H1 (cell line): ENCODE data around the gene WDR38. TPM values are rescaled to one million over a fixed set of nuclear protein-coding genes. Genes with fewer than 3 reads are reported as not detected.

Source experiments
- CTCF ChIA-PET: fragments of 300-600 bp; sonication (Branson Sonifier 250); formaldehyde crosslinking; loops from one replicate; lab custom pipeline; 2021; ENCODE audit not compliant: partially characterized antibody; lab: Charles Lee
- POLR2A ChIA-PET: fragments of 300-600 bp; sonication (Branson Sonifier 250); formaldehyde crosslinking; loops from one replicate; lab custom pipeline; 2021; ENCODE audit warnings: inconsistent platforms; ENCODE audit not compliant: partially characterized antibody; lab: Charles Lee
- DNase-seq, 2 experiments: peaks; one replicate each; pipeline versions ENCODE4 v3.0.0 to v3.0.0-alpha.2; 2010 to 2022; ENCODE audit warnings: low spot score in 2 of 2, low read depth in 1 of 2, mixed read lengths in 1 of 2
- FAIRE-seq: peaks from 2 replicates; lab custom pipeline; 2011; peaks lifted over from hg19 to GRCh38; lab: Jason Lieb, UNC
- H2AFZ ChIP-seq: 2 replicates; pipeline ENCODE4 v1.8.1; 2012; ENCODE audit warnings: low read length, inconsistent platforms
- H2AK5ac ChIP-seq: 2 replicates; pipeline ENCODE4 v1.6.1; 2013; ENCODE audit warnings: low read depth, low read length
- H2BK120ac ChIP-seq: replicated peaks from 2 replicates; pipeline ENCODE3; 2013; ENCODE audit warnings: low read depth, low read length, inconsistent platforms
- H2BK12ac ChIP-seq: 2 replicates; pipeline ENCODE4 v1.6.1; 2013; ENCODE audit warnings: low read depth, low read length
- H2BK15ac ChIP-seq: 2 replicates; pipeline ENCODE4 v1.6.1; 2013; ENCODE audit warnings: low read length
- H2BK20ac ChIP-seq: 2 replicates; pipeline ENCODE4 v1.6.1; 2013; ENCODE audit warnings: low read length
- H2BK5ac ChIP-seq: 2 replicates; pipeline ENCODE4 v1.6.1; 2013; ENCODE audit warnings: low read depth, low read length
- H3K14ac ChIP-seq: 2 replicates; pipeline ENCODE4 v1.6.1; 2013; ENCODE audit warnings: inconsistent platforms; ENCODE audit not compliant: insufficient read length
- H3K18ac ChIP-seq: 2 replicates; pipeline ENCODE4 v1.6.1; 2013; ENCODE audit warnings: low read length; ENCODE audit errors: extremely low read depth
- H3K23ac ChIP-seq: 2 replicates; pipeline ENCODE4 v1.6.1; 2013; ENCODE audit warnings: inconsistent platforms; ENCODE audit not compliant: insufficient read length
- H3K23me2 ChIP-seq: 2 replicates; pipeline ENCODE4 v1.6.1; 2013; ENCODE audit warnings: low read depth, low read length
- H3K27ac ChIP-seq: 2 replicates; pipeline ENCODE4 v1.6.1; 2011; ENCODE audit warnings: low read depth, low read length, inconsistent platforms
- H3K27me3 ChIP-seq, 4 experiments: replicated peaks in 1 of 4; 1 replicate in 1 of 4; 2 replicates in 3 of 4; pipeline versions ENCODE4 v1.6.1 to v1.8.1; 2011 to 2013; ENCODE audit warnings: low read length in 3 of 4, mild to moderate bottlenecking in 3 of 4, inconsistent platforms in 2 of 4, mixed read lengths in 2 of 4, moderate library complexity in 1 of 4; ENCODE audit not compliant: control insufficient read depth in 3 of 4, insufficient read depth in 3 of 4; ENCODE audit errors: extremely low read depth in 1 of 4
- H3K36me3 ChIP-seq, 4 experiments: 2 replicates each; pipeline versions ENCODE4 v1.6.1 to v1.8.1; 2011 to 2013; ENCODE audit warnings: mild to moderate bottlenecking in 4 of 4, low read length in 3 of 4, moderate library complexity in 2 of 4, control low read depth in 1 of 4, inconsistent platforms in 1 of 4; ENCODE audit not compliant: insufficient read depth in 4 of 4, control insufficient read depth in 2 of 4
- H3K4ac ChIP-seq: replicated peaks from 2 replicates; pipeline ENCODE3; 2013; ENCODE audit warnings: low read length, low read depth, mixed read lengths, inconsistent platforms; ENCODE audit not compliant: insufficient read length
- H3K4me1 ChIP-seq, 4 experiments: replicated peaks in 1 of 4; 1 replicate in 1 of 4; 2 replicates in 3 of 4; pipeline versions ENCODE4 v1.6.1 to v1.8.1; 2011 to 2013; ENCODE audit warnings: low read length in 3 of 4, inconsistent platforms in 2 of 4, mixed read lengths in 1 of 4; ENCODE audit not compliant: insufficient read depth in 4 of 4, control insufficient read depth in 3 of 4
- H3K4me2 ChIP-seq, 2 experiments: 2 replicates each; pipeline versions ENCODE4 v1.6.1 to v1.8.1; 2011 to 2013; ENCODE audit warnings: low read depth in 2 of 2, low read length in 2 of 2, control low read depth in 1 of 2, inconsistent platforms in 1 of 2, mild to moderate bottlenecking in 1 of 2; ENCODE audit not compliant: insufficient read depth in 1 of 2
- H3K4me3 ChIP-seq, 4 experiments: fragments of 200-600, 300-600 bp in 1 of 4; sonication (generic), shearing (Covaris generic), sonication (Bioruptor Twin) in 1 of 4; 2 replicates each; pipeline versions ENCODE4 v1.5.1 to v1.8.1; 2011 to 2016; ENCODE audit warnings: low read length in 4 of 4, low read depth in 3 of 4, control low read depth in 2 of 4, inconsistent platforms in 2 of 4, mild to moderate bottlenecking in 2 of 4, mixed read lengths in 1 of 4, moderate library complexity in 1 of 4; ENCODE audit not compliant: insufficient read depth in 2 of 4; ENCODE audit errors: extremely low read depth in 1 of 4
- H3K56ac ChIP-seq: replicated peaks from 2 replicates; pipeline ENCODE3; 2013; ENCODE audit warnings: low read depth, mild to moderate bottlenecking, mixed read lengths, low read length, inconsistent platforms; ENCODE audit not compliant: insufficient read length
- H3K79me1 ChIP-seq: 2 replicates; pipeline ENCODE4 v1.6.1; 2013; ENCODE audit warnings: low read depth, low read length, control low read depth
- H3K79me2 ChIP-seq, 2 experiments: 2 replicates each; pipeline versions ENCODE4 v1.6.1 to v1.8.1; 2012 to 2013; ENCODE audit warnings: low read length in 2 of 2, mild to moderate bottlenecking in 2 of 2, inconsistent platforms in 1 of 2; ENCODE audit not compliant: insufficient read depth in 2 of 2, control insufficient read depth in 1 of 2
- H3K9ac ChIP-seq, 4 experiments: replicated peaks in 1 of 4; 1 replicate in 1 of 4; 2 replicates in 3 of 4; pipeline versions ENCODE4 v1.6.1 to v1.8.1; 2011 to 2013; ENCODE audit warnings: low read depth in 3 of 4, low read length in 3 of 4, control low read depth in 2 of 4, mild to moderate bottlenecking in 2 of 4, moderate library complexity in 2 of 4, inconsistent platforms in 1 of 4; ENCODE audit errors: extremely low read depth in 1 of 4
- H3K9me3 ChIP-seq, 2 experiments: 2 replicates each; pipeline versions ENCODE4 v1.6.1 to v1.8.1; 2012 to 2013; ENCODE audit warnings: mild to moderate bottlenecking in 2 of 2, moderate library complexity in 2 of 2, control low read depth in 1 of 2, inconsistent platforms in 1 of 2, low read depth in 1 of 2, low read length in 1 of 2, mixed read lengths in 1 of 2; ENCODE audit not compliant: insufficient read depth in 2 of 2
- H4K20me1 ChIP-seq, 2 experiments: replicated peaks in 1 of 2; 2 replicates each; pipeline versions ENCODE3 to v1.8.1; 2011 to 2013; ENCODE audit warnings: inconsistent platforms in 2 of 2, low read length in 2 of 2, mild to moderate bottlenecking in 1 of 2; ENCODE audit not compliant: insufficient read depth in 2 of 2, control insufficient read depth in 1 of 2
- H4K5ac ChIP-seq: 2 replicates; pipeline ENCODE4 v1.6.1; 2013; ENCODE audit warnings: low read length, low read depth, mixed read lengths, inconsistent platforms; ENCODE audit not compliant: insufficient read length
- H4K8ac ChIP-seq: 2 replicates; pipeline ENCODE4 v1.8.0; 2013; ENCODE audit warnings: mild to moderate bottlenecking, moderate library complexity, low read length, inconsistent platforms; ENCODE audit not compliant: insufficient read depth; ENCODE audit errors: extremely low read depth
- H4K91ac ChIP-seq: replicated peaks from 2 replicates; pipeline ENCODE3; 2013; ENCODE audit warnings: low read length, mixed read lengths, inconsistent platforms; ENCODE audit not compliant: insufficient read length
- GTF2F1 ChIP-seq: IDR thresholded peaks from 2 replicates; pipeline ENCODE4 v1.6.1; 2012; ENCODE audit warnings: low read depth, low read length, improper control_type of control experiment, borderline replicate concordance
- JUN ChIP-seq: IDR thresholded peaks from 2 replicates; pipeline ENCODE4 v1.6.1; 2011; ENCODE audit warnings: low read depth, mild to moderate bottlenecking, improper control_type of control experiment, low read length
- KDM5A ChIP-seq: fragments of 200-600 bp; IDR thresholded peaks from 2 replicates; pipeline ENCODE4 v1.7.1; 2012; ENCODE audit warnings: mild to moderate bottlenecking, low read length, inconsistent platforms, mixed read lengths
- RFX5 ChIP-seq: IDR thresholded peaks from 2 replicates; pipeline ENCODE4 v1.6.1; 2011; ENCODE audit warnings: low read depth, low read length, improper control_type of control experiment, borderline replicate concordance
- RNF2 ChIP-seq: fragments of 200-900, 300-1000 bp; sonication (generic); IDR thresholded peaks from 2 replicates; pipeline ENCODE4 v1.7.1; 2016; ENCODE audit warnings: borderline replicate concordance, low read depth, mild to moderate bottlenecking, antibody characterized with exemption, low read length; ENCODE audit not compliant: poor library complexity, severe bottlenecking; ENCODE audit errors: missing control alignments
- SIN3A ChIP-seq, 2 experiments: IDR thresholded peaks in 1 of 2; conservative IDR thresholded peaks in 1 of 2; 2 replicates each; pipeline ENCODE4 v1.6.1; 2011 to 2012; ENCODE audit warnings: low read length in 2 of 2, improper control_type of control experiment in 1 of 2, low read depth in 1 of 2, mild to moderate bottlenecking in 1 of 2
- SIX5 ChIP-seq: IDR thresholded peaks from 2 replicates; pipeline ENCODE4 v1.6.1; 2011; ENCODE audit warnings: mild to moderate bottlenecking, low read depth, low read length
- SP1 ChIP-seq: IDR thresholded peaks from 2 replicates; pipeline ENCODE4 v1.6.1; 2011; ENCODE audit warnings: low read depth, low read length
- WGBS, 2 experiments: shearing (Covaris generic) in 1 of 2; methylation state at CpG; one replicate each; pipeline versions ENCODE4 v1.1.6 to v1.1.7; 2013 to 2015; ENCODE audit warnings: low lambda C conversion rate in 2 of 2, mixed read lengths in 2 of 2, inconsistent platforms in 1 of 2, low coverage in 1 of 2, missing lambda C conversion rate in 1 of 2; ENCODE audit not compliant: insufficient replicate concordance in 2 of 2, insufficient coverage in 1 of 2, insufficient read length in 1 of 2; ENCODE audit errors: extremely low coverage in 1 of 2, missing lambda C conversion rate in 1 of 2; 5-methylcytosine and 5-hydroxymethylcytosine counted together
- polyA plus RNA-seq, 7 experiments: library from polyadenylated mRNA; depleted of rRNA in 3 of 7; stranded (reverse) in 5 of 7; unstranded in 2 of 7; fragments of >200 nt in 5 of 7; fragments of 200-250 nt in 2 of 7; gene quantifications; 1 replicate in 5 of 7; 2 replicates in 1 of 7; 4 replicates in 1 of 7; pipeline versions ENCODE4 v1.2.1 to v1.2.3, GENCODE V29; 2011 to 2013; ENCODE audit warnings: missing spikeins in 2 of 7, mixed read lengths in 2 of 7
- total RNA-seq: library from RNA; stranded (reverse); fragmentation: NEBNext Ultra II Directional; extraction: Animal tissue kit (Norgen Biotek cat#: 25700); gene quantifications from 2 replicates; pipeline ENCODE4 v1.2.1, GENCODE V29; 2021
- TF ChIP-seq, protein P1 (sequence below): IDR thresholded peaks from 2 replicates; pipeline ENCODE4 v1.6.1; 2012; ENCODE audit warnings: low read length, inconsistent platforms

Gene WDR38
- total and polyA plus RNA-seq, 2 of the 8 experiments (the other 6 are each of a cell fraction or from before 2014, with no cell fraction given): not detected

DNA sequence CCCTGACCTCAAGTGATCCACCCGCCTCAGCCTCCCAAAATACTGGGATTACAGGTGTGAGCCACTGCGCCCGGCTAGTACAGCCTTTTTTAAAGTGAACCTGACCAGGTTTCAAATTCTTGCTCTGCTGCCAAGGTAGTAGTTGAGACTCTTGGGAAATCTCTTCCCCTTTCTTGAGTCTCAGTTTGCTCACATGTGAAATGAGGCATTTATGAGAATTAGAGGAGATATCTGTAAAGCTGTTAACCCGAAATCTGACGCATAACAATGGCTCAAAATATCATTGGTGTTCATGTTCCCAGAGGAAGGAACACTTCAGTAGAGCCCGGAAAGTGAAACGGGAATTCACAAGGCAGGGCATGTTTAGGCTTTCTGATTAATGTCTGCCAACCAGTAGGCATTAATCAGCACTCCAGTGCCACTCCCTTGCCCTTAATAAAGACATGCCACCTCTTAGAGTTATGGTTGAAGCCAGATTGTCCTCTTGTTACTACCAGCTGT lies 10.2 kb downstream of the WDR38 start:
- H3K4me3 ChIP-seq: no peak overlapping the region
- H3K56ac ChIP-seq: no peak overlapping the region
- CTCF ChIA-PET: interaction anchor here (1.0 to 42.1 kb wide), 7 partner anchors 11 to 518 kb away, joined by 3 to 1529 read pairs (median 5); partner anchors contain the start of genes NR6A1, OLFML2A and WDR38
- no peak overlapping the region for H2BK5ac ChIP-seq
- H4K5ac ChIP-seq: no peak overlapping the region
- no peak overlapping the region for H3K18ac ChIP-seq
- no peak overlapping the region; a peak in 1 of 4 replicates for H3K4me2 ChIP-seq
- H4K8ac ChIP-seq: no peak overlapping the region
- POLR2A ChIA-PET: interaction anchor here (1.0 to 25.5 kb wide), 7 partner anchors 10 to 377 kb away, joined by 3 to 573 read pairs (median 23); partner anchors contain the start of genes NR6A1, OLFML2A and WDR38
- H3K23me2 ChIP-seq: peaks cover 7% of the 10 kb centered on the region
- H2AFZ ChIP-seq: no peak overlapping the region
- no peaks in the 10 kb centered on the region for H3K27me3 ChIP-seq
- WGBS, 2 experiments: 97% methylated on average over 7 of the region's 7 CpGs; no CpG with 5 or more reads in 1 of the 2 experiments
- H2BK120ac ChIP-seq: no peak overlapping the region
- peaks cover 24 to 25% of the 10 kb centered on the region in 2 experiments for H4K20me1 ChIP-seq
- no peak overlapping the region for H3K9ac ChIP-seq
- peaks cover 23 to 28% (median 26%) of the 10 kb centered on the region in 4 experiments for H3K36me3 ChIP-seq
- DNase-seq (no peak), FAIRE-seq (no peak)
- TF ChIP-seq JUN: no peak
- TF ChIP-seq, protein P1, sequence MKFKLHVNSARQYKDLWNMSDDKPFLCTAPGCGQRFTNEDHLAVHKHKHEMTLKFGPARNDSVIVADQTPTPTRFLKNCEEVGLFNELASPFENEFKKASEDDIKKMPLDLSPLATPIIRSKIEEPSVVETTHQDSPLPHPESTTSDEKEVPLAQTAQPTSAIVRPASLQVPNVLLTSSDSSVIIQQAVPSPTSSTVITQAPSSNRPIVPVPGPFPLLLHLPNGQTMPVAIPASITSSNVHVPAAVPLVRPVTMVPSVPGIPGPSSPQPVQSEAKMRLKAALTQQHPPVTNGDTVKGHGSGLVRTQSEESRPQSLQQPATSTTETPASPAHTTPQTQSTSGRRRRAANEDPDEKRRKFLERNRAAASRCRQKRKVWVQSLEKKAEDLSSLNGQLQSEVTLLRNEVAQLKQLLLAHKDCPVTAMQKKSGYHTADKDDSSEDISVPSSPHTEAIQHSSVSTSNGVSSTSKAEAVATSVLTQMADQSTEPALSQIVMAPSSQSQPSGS: no peak
- no peak for TF ChIP-seq SIX5
- no peak for TF ChIP-seq RFX5
- TF ChIP-seq GTF2F1: no peak
- TF ChIP-seq SP1: no peak
- TF ChIP-seq SIN3A (conservative IDR thresholded peaks at IDR 0.05 in 1 of 2, IDR thresholded peaks at IDR 0.05 in 1 of 2; ENCODE audit: low read depth in 1 of 2, low read length in 2 of 2): no peak
- TF ChIP-seq RNF2: no peak
- no peak for TF ChIP-seq KDM5A
- H2AK5ac ChIP-seq: peak overlapping the region; percentile 88; the same call in 1 of the 2 replicates
- H3K79me2 ChIP-seq: peaks cover 16 to 44% of the 10 kb centered on the region in 2 experiments
- no peak overlapping the region for H4K91ac ChIP-seq
- H2BK12ac ChIP-seq: no peak overlapping the region; the same call in 1 of the 2 replicates
- peaks cover 8 to 15% (median 11%) of the 10 kb centered on the region in 4 experiments; a peak in 6 of 7 replicates for H3K4me1 ChIP-seq
- H2BK20ac ChIP-seq: no peak overlapping the region
- no peak overlapping the region for H3K14ac ChIP-seq
- H2BK15ac ChIP-seq: no peak overlapping the region
- no peak overlapping the region for H3K4ac ChIP-seq
- no peak overlapping the region for H3K23ac ChIP-seq
- H3K9me3 ChIP-seq: no peaks in the 10 kb centered on the region
- no peak overlapping the region for H3K27ac ChIP-seq
- H3K79me1 ChIP-seq: peaks cover 10% of the 10 kb centered on the region
